PC-3 (cell line): Measurements from ENCODE around the gene IARS1. TPM values are rescaled to one million over a fixed set of nuclear protein-coding genes. Genes with fewer than 3 reads are reported as not detected.
A peak's percentile ranks its signal among the peaks of the same experiment; 100 is the strongest.

Experiments used
- ATAC-seq: fragments of 200-7000 bp; cut with Tn5 transposase; 2 replicates; pipeline ENCODE4 v1.9.1; 2020; ENCODE audit warnings: mild to moderate bottlenecking, moderate library complexity
- BruUV-seq: library from RNA; stranded (reverse); fragments of 400-500 nt; replicated peaks from 2 replicates; lab custom pipeline; 2021; lab: Mats Ljungman, UMichigan
- CTCF ChIA-PET: fragments of 300-600 bp; sonication (Branson Sonifier 250); formaldehyde crosslinking; loops from one replicate; lab custom pipeline; 2022; ENCODE audit warnings: antibody characterized with exemption; lab: Charles Lee
- POLR2A ChIA-PET: fragments of 300-600 bp; sonication (Branson Sonifier 250); formaldehyde crosslinking; loops from one replicate; lab custom pipeline; 2022; ENCODE audit warnings: antibody characterized with exemption; ENCODE audit not compliant: unreplicated experiment; lab: Charles Lee
- DNase-seq: peaks from one replicate; pipeline ENCODE4 v3.0.0-alpha.2; 2015
- H2AFZ ChIP-seq: fragments of 300-600 bp; sonication (generic); 2 replicates; pipeline ENCODE4 v1.6.0; 2016; ENCODE audit warnings: antibody characterized with exemption, low read length
- H3F3A ChIP-seq: fragments of 300-600 bp; sonication (generic); one replicate; pipeline ENCODE4 v1.6.0; 2017; ENCODE audit warnings: antibody characterized with exemption, low read length, control low read depth, mild to moderate bottlenecking; ENCODE audit not compliant: unreplicated experiment
- H3K27ac ChIP-seq: fragments of 300-600 bp; sonication (generic); 2 replicates; pipeline ENCODE4 v1.5.1; 2016; ENCODE audit warnings: mild to moderate bottlenecking, low read length
- H3K27me3 ChIP-seq: fragments of 300-600 bp; sonication (generic); 2 replicates; pipeline ENCODE4 v1.6.1; 2016; ENCODE audit warnings: low read length, mixed read lengths
- H3K36me3 ChIP-seq: fragments of 300-600 bp; sonication (generic); 2 replicates; pipeline ENCODE4 v1.6.1; 2016; ENCODE audit warnings: low read depth, mixed run types, low read length, mixed read lengths
- H3K4me1 ChIP-seq: fragments of 300-600 bp; sonication (generic); 2 replicates; pipeline ENCODE4 v1.5.1; 2016; ENCODE audit warnings: low read length; ENCODE audit not compliant: insufficient read depth
- H3K4me2 ChIP-seq: fragments of 300-600 bp; sonication (generic); 2 replicates; pipeline ENCODE4 v1.6.0; 2016; ENCODE audit warnings: low read length
- H3K4me3 ChIP-seq: fragments of 300-600 bp; sonication (generic); 2 replicates; pipeline ENCODE4 v1.5.1; 2016; ENCODE audit warnings: mild to moderate bottlenecking, low read length, mixed read lengths
- H3K79me2 ChIP-seq: fragments of 300-600 bp; sonication (generic); 2 replicates; pipeline ENCODE4 v1.6.1; 2017; ENCODE audit warnings: low read length, mixed read lengths
- H3K9ac ChIP-seq: fragments of 300-600 bp; sonication (generic); 2 replicates; pipeline ENCODE4 v1.6.0; 2016; ENCODE audit warnings: mild to moderate bottlenecking, low read length
- H3K9me2 ChIP-seq: fragments of 300-600 bp; sonication (generic); replicated peaks from 2 replicates; pipeline ENCODE4 v1.6.1; 2016; ENCODE audit warnings: mixed run types, low read length, mixed read lengths
- H3K9me3 ChIP-seq: fragments of 300-600 bp; sonication (generic); 2 replicates; pipeline ENCODE4 v1.6.1; 2016; ENCODE audit warnings: low read length, mixed read lengths
- H4K20me1 ChIP-seq: fragments of 300-600 bp; sonication (generic); 2 replicates; pipeline ENCODE4 v1.6.1; 2016; ENCODE audit warnings: low read length, mixed read lengths
- CTCF ChIP-seq: fragments of 300-600 bp; sonication (generic); conservative IDR thresholded peaks from 2 replicates; pipeline ENCODE4 v1.5.1; 2017; ENCODE audit warnings: antibody characterized with exemption, low read depth, mild to moderate bottlenecking, low read length
- EZH2 ChIP-seq: fragments of 300-600 bp; sonication (generic); IDR thresholded peaks from one replicate; pipeline ENCODE4 v1.6.1; 2017; ENCODE audit warnings: antibody characterized with exemption, mild to moderate bottlenecking, low read length; ENCODE audit not compliant: unreplicated experiment
- EZH2phosphoT487 ChIP-seq: fragments of 300-600 bp; sonication (generic); IDR thresholded peaks from 2 replicates; pipeline ENCODE4 v1.6.1; 2018; ENCODE audit warnings: mild to moderate bottlenecking, antibody characterized with exemption, low read length, borderline replicate concordance
- intact Hi-C: fragments of 100-400 bp; cut with micrococcal nuclease; formaldehyde crosslinking; loops from 2 replicates; pipeline ENCODE4 v1.9.0; 2023
- total RNA-seq: library from RNA; depleted of rRNA; stranded (reverse); fragments of >200 nt; gene quantifications from 2 replicates; pipeline ENCODE4 v1.2.3, GENCODE V29; 2014

The IARS1 gene
- total RNA-seq, 1 experiment from 2014 or later = 128 TPM

GRCh38 chr9:92328225-92328624 lies 34.7 kb upstream of the IARS1 start:
- intact Hi-C loops = loop anchor here (1.0 to 5.0 kb wide), 2 partner anchors 109 to 306 kb away; no protein-coding TSS in a partner anchor
- DNase-seq (peak; percentile 46), ATAC-seq (peak; percentile 23; the same call in 1 of the 2 replicates)
- H3K27ac ChIP-seq = no peak overlapping the region
- H3K9me2 ChIP-seq = no peaks in the 10 kb centered on the region
- H3F3A ChIP-seq = no peaks in the 10 kb centered on the region
- peaks cover 44% of the 10 kb centered on the region for H3K79me2 ChIP-seq
- no peaks in the 10 kb centered on the region for H4K20me1 ChIP-seq
- no peak overlapping the region for H3K4me3 ChIP-seq
- peaks cover 10% of the 10 kb centered on the region; the same call in 1 of the 2 replicates for H3K4me1 ChIP-seq
- TF ChIP-seq EZH2phosphoT487 (no peak), CTCF (peak; percentile 44; the same call in 1 of the 2 replicates)
- CTCF ChIA-PET = interaction anchor here (0.9 to 1.4 kb wide), 4 partner anchors 81 to 296 kb away, joined by 3 to 10 read pairs (median 6); no protein-coding TSS in a partner anchor
- BruUV-seq = no TSS peak
- H3K9me3 ChIP-seq = no peaks in the 10 kb centered on the region
- H3K36me3 ChIP-seq = no peaks in the 10 kb centered on the region; the same call in 1 of the 2 replicates
- H3K4me2 ChIP-seq = no peak overlapping the region
- H2AFZ ChIP-seq = no peak overlapping the region
- POLR2A ChIA-PET = interaction anchor here (0.6 kb wide), 1 partner anchor 343 kb away, joined by 3 read pairs; no protein-coding TSS in a partner anchor
- no peak overlapping the region for H3K9ac ChIP-seq
- no peaks in the 10 kb centered on the region for H3K27me3 ChIP-seq

GRCh38 chr9:92327283-92327850 lies 33.9 kb upstream of the IARS1 start:
- H3K79me2 ChIP-seq = peaks cover 49% of the 10 kb centered on the region
- no peak for TF ChIP-seq CTCF
- no peak for TF ChIP-seq EZH2phosphoT487
- no peak for TF ChIP-seq EZH2
- H3K9me2 ChIP-seq = no peaks in the 10 kb centered on the region
- H3F3A ChIP-seq = no peaks in the 10 kb centered on the region
- ATAC-seq (no peak), DNase-seq (no peak)
- no peaks in the 10 kb centered on the region for H4K20me1 ChIP-seq
- no peaks in the 10 kb centered on the region; the same call in 1 of the 2 replicates for H3K36me3 ChIP-seq
- no peak overlapping the region for H2AFZ ChIP-seq
- H3K4me3 ChIP-seq = peak overlapping the region; percentile 79; the same call in 1 of the 2 replicates
- H3K4me2 ChIP-seq = peak overlapping the region; percentile 91
- CTCF ChIA-PET = interaction anchor here (1.0 to 1.4 kb wide), 3 partner anchors 82 to 120 kb away, joined by 3 to 10 read pairs (median 6); no protein-coding TSS in a partner anchor
- no TSS peak for BruUV-seq
- no peak overlapping the region for H3K27ac ChIP-seq
- intact Hi-C loops = loop anchor here (5.0 kb wide), 1 partner anchor 110 kb away; no protein-coding TSS in a partner anchor
- POLR2A ChIA-PET = no interaction called here
- no peaks in the 10 kb centered on the region for H3K27me3 ChIP-seq
- no peak overlapping the region for H3K9ac ChIP-seq
- H3K4me1 ChIP-seq = peaks cover 10% of the 10 kb centered on the region; the same call in 1 of the 2 replicates
- H3K9me3 ChIP-seq = no peaks in the 10 kb centered on the region
